Renal cortical epithelial cell (primary cell): ENCODE data around the gene TTLL13. TPM values are rescaled to one million over a fixed set of nuclear protein-coding genes. Genes with fewer than 3 reads are reported as not detected.
"Not testable (repeated sequence)": the region's sequence is repeated elsewhere in the genome, so short reads cannot be mapped to it uniquely, and the experiment has no call there.

ENCODE experiments used
- DNase-seq: peaks from one replicate; pipeline ENCODE4 v3.0.0-alpha.2; 2011; ENCODE audit warnings: low read depth
- total RNA-seq: library from RNA; depleted of rRNA; stranded (reverse); fragments of >200 nt; gene quantifications from 2 replicates; pipeline ENCODE4 v1.2.3, GENCODE V29; 2014

The TTLL13 gene
- total RNA-seq, 1 donor from 2014 or later: 0.10 TPM

DNA sequence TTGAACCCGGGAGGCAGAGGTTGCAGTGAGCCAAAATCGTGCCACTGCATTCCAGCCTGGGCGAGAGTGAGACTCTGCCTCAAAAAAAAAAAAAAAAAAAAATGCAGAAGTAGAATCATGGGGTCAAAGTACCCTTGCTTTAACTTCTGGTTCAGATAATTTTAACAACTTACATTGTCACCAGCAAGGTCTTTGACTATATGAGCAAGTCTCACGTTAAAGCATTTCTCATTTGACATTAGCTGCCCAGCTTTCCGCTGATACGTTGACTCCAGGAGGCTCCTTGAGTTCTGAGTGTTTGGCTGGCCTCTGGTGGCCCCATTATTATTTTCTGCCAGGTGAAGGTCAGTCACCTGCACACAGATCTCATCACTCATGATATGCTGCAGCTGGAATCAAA is 32.3 kb downstream of the TTLL13 start:
- not testable (repeated sequence) for DNase-seq

DNA sequence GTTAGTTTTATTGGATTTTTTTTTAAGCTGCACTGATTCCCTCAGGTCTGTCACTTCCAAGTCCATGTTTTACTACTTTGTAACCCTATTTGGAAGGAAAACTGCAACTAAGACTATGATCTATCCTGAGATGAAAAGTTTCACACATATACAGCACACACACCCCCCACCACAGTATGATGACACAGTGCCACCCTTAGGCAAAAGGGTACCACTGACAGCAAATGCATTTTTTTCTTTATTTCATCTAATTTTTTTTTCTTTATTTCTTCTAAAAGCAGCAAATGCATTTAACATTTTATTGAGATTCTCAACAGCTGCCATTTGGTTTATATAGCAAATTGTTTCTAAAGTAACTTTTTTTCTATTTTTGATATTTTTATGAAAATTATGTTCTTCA is 37.3 kb downstream of the TTLL13 start:
- DNase-seq: peak; percentile 45

DNA sequence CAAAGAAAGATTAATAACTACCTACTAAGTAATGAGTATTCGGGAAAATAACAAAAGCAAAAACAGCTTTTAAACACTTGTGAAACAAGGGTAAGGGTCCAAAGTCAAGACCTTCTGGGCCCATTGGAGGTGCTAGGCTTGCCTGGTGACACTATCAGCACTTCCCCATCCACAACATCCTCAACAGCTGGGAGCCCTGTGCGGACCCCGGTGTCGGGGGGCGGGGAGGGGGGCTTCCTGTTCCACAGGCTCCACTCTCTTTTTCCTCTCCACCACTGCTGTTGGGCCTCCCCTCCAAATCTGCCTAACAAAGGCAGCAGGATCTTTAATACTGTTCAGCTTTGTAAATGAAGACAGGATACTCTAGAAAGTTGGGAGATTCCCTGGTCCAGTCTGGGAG is 37.7 kb downstream of the TTLL13 start:
- DNase-seq: no peak

DNA sequence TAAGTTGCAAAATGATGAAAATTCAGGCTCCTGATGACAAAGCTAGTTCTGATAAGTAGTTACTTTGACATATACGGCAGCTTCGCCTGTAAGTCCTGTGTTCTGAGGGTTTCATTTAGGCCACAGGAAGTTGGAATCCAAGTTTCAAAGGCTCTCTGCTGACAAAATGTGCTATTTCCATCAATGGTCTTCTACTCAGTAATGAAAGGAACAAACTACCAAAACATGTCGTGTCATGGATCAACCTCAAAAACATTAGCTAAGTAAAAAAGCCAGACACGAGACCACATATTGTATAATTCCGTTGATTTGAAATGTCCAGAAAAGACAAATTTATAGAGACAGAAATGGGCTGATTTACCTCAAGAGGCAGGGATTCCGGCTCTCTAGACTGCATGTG is 38.6 kb downstream of the TTLL13 start:
- no peak for DNase-seq

DNA sequence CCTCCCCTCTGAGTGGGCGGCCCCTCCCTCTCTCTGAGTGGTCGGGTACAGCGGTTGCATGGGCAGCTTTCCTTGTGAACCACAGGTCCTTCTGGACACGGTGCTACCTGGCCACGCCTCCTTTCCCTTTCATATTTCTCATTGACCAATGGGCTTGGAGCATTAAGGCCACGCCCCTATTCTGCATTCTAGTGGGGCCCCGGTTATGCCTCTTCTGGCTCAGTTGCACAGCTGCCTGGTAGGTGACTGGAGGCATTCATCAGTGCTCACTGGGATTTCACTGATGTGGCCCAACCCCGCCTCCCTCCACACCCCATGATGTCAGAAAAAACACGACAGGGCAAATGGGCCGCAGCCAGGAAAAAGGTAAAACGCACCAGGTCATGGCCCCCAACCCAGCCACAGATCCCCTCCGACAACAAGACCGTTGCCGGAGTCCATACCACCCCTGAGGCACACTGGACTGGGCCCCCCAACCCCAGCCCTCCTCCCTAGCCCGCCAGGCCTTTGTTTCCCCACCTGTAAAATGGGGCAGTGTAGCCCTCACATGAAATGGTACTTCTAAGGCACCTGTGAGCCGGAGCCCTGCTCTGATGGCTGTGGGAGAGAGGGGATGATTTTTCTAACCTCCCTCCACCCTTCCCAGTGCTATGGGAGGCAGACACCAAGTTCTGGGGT is 42.5 kb downstream of the TTLL13 start:
- peak; percentile 23 for DNase-seq

DNA sequence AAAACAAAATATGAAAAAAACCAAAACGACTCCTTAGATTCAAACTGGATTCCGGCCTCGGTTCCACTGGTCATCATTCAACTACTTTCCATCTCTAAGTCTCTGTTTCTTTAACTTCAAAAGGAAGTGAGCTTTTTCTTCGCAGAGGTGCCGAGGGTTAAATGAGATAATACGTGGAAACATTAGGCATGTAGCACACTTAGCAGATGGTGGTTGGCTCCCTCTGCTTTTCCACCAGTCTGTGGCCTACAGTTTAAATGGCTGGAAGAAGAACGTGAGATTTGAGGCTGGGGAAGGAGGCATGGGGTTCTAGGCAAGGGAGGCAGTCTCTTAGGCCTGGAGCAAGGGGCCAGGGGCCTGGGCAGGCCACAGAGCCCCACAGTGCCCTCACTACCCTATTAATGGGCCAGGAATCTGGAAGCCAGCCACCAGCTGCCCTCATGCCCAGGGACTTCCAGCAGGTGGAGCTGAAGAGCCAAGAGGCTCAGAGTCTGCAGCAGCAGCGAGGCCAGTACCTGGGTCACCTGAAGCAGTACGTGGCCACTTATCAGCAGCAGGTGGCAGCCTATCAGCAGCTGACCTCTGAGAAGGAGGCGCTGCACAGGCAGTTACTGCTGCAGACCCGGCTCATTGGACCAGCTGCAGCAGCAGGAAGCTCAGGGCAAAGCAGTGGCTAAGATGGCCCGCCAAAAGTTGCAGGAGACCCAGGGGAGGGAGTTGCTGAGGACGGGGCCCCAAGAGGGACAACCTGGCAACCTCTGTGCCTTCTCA is 43.9 kb downstream of the TTLL13 start:
- DNase-seq: peak; percentile 59

DNA sequence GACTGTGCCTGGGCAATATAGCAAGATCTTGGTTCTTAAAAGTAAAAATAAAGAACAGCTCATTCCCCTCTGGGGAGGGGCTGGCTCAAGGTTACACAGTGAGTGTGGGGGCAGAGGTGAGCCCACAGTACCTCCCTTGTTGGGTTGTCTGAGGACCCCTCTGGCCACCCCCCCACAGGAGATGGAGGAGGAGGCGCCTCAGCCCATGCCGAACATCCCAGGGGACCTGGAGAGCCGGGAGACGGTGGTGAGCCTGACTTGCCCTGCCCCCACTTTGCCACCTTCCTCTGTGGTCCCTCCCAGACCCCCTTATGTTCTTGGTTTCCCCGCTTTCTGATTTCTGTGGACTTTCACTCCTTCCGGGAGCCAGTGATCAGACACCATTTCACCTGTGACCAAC is 44.8 kb downstream of the TTLL13 start:
- no peak for DNase-seq

DNA sequence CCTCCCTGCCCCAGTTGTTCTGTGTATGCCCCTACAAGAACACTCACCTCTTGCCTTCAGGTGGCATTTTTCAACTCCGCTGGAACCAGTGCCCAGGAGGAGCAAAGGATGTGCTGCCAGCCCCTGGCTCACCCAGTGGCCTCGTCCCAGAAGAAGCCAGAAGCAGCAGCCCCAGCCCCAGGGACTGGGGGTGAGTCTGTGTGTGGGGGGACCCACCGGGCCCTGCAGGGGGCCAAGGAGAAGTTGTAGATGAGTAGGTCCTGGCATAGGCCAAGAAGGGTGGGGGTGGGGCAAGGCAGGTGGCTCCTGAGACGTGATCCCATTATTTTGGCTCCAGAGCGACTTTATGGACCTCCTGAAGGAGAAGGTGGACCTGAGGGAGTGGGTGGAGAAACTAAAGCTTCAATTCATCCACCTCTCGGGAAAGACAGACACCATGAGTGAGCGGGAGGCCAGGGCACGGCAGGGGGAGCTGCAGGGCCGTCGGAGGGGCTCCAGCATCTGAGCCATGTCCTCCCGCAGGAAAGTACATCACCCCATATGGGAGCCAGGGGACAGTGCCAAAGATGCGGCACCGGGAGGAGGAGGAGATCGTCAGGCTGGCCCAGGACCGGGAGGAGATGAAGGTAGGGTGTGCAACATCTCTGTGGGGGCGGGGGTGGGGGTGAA is 45.4 kb downstream of the TTLL13 start:
- DNase-seq: no peak

DNA sequence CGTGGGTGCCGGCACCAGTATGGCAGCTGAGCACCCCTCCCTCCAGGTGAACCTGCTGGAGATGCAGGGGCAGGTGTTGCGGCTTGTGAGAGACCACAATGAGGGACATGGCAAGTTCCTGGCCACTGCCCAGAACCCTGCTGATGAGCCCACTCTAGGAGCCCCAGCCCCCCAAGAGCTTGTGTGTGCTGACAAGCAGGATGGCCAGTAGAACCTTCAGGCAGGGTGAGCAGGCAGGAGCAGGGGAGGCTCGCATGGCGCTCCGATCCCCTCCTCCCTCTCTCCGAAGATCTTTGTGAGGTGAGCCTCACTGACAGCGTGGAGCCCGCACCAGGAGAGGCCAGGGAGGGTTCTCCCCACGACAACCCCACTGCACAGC is 45.9 kb downstream of the TTLL13 start:
- no peak for DNase-seq

DNA sequence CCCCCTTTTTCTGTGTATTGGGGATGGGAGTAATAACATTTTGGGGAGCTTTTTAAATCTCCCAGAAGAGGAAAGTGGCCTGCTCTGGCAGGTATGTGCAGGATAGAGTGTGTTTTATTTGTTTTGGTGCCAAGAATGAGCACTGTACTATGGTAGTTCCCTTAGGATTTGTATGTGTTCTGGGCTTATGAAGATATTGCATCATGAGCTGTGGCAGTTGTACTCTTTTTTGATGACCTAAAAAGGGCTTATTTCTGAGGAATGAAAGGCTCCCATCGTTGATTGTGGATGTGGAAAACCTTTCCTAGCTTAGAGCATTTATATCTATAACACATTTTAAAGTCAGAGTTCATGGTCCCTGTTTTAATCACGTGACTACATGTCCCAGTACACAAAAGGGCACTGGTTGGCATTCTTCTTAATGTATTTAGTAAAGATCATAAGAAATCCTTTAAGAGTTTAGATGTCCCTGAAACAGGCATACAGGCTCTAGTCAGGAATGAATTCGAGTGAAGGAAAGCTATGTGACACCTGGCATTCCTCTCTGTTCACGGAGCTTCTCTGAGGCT is 47.0 kb downstream of the TTLL13 start:
- DNase-seq: not testable (repeated sequence)

DNA sequence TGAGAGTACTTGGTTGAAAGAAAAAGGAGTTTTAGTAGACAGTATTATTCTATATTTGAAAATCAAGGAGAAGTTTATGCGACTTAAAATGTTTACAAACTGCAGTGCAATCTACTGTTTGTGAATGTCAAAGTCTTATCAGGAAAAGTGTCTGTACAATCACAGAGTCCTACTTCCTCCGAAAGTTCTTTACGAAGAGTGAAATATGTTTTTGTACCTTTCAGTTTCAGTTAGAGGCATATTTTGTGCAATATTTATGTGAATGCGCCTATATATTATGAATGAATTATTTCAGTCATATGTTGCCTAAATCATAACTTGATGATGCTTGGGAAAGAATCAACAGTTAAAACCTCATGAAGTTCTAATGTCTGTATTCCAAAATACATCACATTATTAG is 47.7 kb downstream of the TTLL13 start:
- no peak for DNase-seq

DNA sequence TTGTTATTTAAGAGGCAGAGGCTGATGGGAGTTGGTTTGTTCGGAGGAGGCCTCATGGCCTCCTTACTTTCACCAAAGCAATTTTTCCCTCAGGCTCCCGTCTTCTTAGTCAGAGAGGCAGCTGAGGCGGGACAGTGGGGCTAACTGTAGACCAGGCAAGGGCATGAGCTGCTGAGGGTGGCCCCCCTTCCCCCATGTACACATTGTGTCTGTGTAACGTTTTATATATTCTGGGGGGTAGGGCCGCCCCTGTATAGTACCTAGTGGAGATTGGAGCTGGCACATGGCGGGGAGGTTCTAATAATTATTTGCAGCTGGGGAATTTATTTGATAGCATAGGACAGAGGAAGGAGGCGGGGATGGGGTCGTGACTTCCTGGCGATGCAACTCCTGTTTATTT is 51.2 kb downstream of the TTLL13 start:
- no peak for DNase-seq

DNA sequence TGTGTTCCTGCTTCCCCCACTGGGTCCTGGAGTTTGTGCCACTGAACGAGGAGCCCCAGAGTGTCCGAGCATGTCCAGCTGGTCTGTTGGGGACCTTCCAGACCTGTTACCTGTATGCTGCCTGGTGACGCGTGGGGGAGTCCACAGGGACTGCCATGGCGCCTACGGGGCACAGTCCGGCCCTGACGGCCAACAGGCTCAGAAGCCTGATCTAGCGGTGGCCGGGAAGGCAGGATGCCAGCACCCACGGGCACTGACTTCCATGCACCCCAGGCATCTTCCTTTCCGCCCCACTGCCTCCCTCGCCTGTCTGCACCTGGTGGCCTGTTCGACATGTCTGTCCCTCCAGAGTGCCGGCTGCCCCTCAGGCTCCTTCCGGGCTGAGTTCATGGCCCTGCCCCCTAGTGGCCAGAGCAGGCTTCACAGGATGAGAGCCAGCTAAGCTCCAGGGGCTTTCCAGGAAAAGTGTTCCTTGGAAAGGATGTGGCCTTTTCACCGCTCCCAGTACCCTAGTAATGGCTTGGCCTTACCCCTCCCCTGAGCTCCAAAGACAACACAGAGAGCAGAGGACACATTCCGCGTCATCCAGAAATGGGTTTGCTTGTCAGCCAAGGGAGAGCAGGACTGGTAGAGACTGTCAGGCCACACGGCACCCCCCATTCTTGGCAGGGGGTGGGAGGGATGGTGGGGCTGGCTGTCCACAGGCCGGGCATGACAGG is 51.8 kb downstream of the TTLL13 start:
- peak; percentile 39 for DNase-seq

DNA sequence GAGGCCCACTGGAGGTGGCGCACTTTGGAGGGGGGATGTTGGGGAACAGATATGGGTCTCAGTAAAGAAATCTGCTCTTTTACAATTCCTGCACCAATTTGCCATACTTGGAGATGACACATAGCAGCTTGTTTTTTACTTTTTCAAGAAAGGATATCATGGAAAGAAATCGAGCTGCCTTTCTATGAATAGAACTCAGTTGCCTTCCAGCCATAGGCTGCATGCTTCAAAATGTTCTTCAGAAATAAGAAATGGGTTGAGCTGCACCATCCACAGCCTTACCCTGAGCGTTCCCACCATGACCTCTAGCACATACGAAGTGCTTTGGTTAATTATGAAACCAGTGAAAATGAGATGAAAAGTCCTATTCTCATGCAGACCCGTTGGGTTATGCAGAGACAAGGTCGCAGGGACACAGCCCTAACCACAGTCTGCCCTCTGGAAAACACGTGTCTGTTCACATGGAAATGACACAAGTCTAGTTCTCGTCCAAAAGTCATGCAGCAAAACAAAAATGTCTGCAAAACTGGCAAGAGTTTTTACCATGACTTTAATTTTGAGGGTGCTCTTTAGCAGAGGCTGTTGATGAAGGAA is 52.4 kb downstream of the TTLL13 start:
- no peak for DNase-seq

DNA sequence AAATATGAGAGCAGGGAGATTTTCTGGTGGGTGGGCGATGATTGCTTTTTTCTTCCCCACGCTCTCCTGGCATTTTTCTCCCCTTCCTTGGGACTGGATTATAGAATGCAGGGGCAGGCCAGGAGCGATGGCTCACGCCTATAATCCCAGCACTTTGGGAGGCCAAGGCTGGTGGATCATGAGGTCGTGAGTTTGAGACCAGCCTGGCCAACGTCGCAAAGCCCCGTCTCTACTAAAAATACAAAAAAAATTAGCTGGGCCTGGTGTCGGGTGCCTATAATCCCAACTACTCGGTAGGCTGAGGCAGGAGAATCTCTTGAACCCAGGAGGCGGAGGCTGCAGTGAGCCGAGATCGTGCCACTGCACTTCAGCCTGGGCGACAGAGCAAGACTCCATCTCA is 56.0 kb downstream of the TTLL13 start:
- not testable (repeated sequence) for DNase-seq

DNA sequence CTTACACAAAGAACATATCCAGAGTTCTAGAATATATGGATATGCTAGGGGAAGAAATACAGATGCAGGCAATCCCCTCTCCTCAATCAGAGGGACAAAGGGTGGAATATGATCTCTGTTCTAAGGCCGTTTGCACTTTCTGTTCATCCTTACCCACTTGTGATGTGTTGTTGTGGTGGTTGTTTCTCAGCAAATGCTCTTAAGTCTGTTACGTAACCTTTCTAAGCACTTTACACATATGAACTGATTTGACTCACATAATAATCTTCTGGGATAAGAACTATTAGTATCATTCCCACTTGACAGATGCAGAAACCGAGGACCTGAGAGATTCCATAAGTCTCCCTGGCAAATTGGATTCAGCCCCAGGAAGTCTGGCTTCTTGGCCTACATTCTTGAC is 56.6 kb downstream of the TTLL13 start:
- DNase-seq: no peak

DNA sequence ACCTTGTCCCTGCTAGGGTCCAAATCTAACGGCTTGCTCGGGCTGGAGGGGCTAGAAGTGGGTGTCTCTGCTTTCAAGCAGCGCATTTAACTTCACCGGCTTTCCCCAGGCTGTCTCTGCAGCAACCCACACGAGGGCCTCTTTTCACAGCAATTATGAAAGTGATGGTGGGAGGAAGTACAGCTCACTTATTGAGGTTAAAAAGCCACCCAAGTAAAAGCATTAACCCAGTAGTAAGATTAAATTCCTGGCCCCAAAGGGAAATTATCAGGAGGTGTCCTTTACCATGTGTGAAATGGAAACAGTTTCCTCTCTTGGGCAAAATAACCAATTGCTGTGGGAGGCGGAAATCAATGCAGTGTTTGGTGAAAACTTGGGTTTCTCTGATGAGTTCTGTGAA is 57.2 kb downstream of the TTLL13 start:
- DNase-seq: no peak

DNA sequence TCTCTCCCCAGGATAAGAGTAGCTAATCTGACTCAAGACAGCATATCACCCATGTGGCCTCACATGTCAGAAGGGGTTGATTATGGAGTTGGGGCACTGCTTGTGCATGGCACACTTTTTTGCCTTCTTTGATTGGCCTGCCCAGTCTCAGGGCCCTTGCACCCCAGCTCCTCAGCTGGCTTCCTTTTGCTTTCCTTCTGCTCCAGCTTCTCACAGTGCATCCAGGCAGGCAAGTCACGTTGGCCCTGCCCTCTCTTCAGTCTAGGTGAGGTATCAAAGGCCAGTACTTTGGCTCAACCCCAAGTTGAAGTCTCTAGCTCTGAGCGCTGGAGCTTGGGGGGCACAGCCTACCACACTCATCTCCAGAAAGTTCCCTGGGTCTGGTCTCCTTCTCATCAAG is 58.3 kb downstream of the TTLL13 start:
- DNase-seq: no peak

DNA sequence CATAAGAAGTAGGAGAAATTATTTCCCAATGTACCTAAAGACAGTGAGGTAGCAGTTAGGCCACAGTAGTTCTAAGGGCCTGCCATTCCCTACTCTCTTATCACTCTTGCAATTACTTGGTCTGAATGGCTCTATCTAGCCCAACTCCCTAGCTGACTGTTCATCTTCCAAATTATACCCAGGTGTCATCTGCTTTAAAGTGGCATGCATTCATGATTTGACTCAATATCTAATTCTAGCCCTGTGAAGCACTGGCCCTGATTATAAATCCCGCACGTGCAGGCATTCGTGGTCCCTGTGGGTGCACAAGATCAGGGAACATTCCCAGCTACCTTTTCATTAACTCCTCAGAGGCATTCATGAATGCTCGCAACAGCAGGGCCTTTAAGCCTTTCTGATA is 59.7 kb downstream of the TTLL13 start:
- no peak for DNase-seq
